Activated CD8-positive, alpha-beta memory T cell treated with anti-CD3 and anti-CD28 coated beads, Interleukin-2, amount 10 ng/mL, durations not matched to agents 7 days and 5 days (primary cell): ENCODE results near the gene PPP2CA. TPM values are rescaled to one million over a fixed set of nuclear protein-coding genes. Genes with fewer than 3 reads are reported as not detected.
"Not testable (repeated sequence)": the region's sequence is repeated elsewhere in the genome, so short reads cannot be mapped to it uniquely, and the experiment has no call there.

Source experiments
- ATAC-seq: fragments of 150-1000 bp; cut with Tn5 transposase; one replicate; pipeline ENCODE4 v1.10.0; 2021; ENCODE audit warnings: moderate library complexity
- CTCF ChIA-PET: fragments of 350-600 bp; sonication (Branson Sonifier 250); formaldehyde crosslinking; loops from one replicate; lab custom pipeline; 2021; ENCODE audit warnings: antibody characterized with exemption; lab: Charles Lee
- DNase-seq: peaks from one replicate; pipeline ENCODE4 v3.0.0-alpha.2; 2020
- H3K27ac Mint-ChIP-seq: one replicate; pipeline ENCODE4 v1.8.0; 2021; ENCODE audit warnings: mild to moderate bottlenecking, mixed read lengths
- H3K27me3 Mint-ChIP-seq: one replicate; pipeline ENCODE4 v1.8.0; 2021; ENCODE audit warnings: mixed read lengths
- H3K36me3 Mint-ChIP-seq: one replicate; pipeline ENCODE4 v1.8.0; 2021; ENCODE audit warnings: mild to moderate bottlenecking, mixed read lengths
- H3K4me1 Mint-ChIP-seq: one replicate; pipeline ENCODE4 v1.8.0; 2021; ENCODE audit warnings: mixed read lengths
- H3K4me3 Mint-ChIP-seq: one replicate; pipeline ENCODE4 v1.8.0; 2021; ENCODE audit warnings: mild to moderate bottlenecking, moderate library complexity, mixed read lengths
- H3K9me3 Mint-ChIP-seq: one replicate; pipeline ENCODE4 v1.8.0; 2022; ENCODE audit warnings: low read depth, mixed read lengths
- total RNA-seq, 2 experiments: library from RNA; stranded (reverse); gene quantifications; one replicate each; pipeline ENCODE4 v1.2.3, GENCODE V29; 2021

The PPP2CA gene
- total RNA-seq, 2 experiments from 2014 or later: 123 to 194 TPM

- DNase-seq (no peak), ATAC-seq (no peak)
- Mint-ChIP-seq H3K4me1 (peaks cover 30% of the 10 kb centered on the region), H3K36me3 (peaks cover 33% of the 10 kb centered on the region), H3K9me3 (no peaks in the 10 kb centered on the region), H3K27me3 (no peaks in the 10 kb centered on the region), H3K27ac (peak overlapping the region; percentile 97), H3K4me3 (peak overlapping the region; percentile 97)
- CTCF ChIA-PET: interaction anchor here (0.8 kb wide), 1 partner anchor 11 kb away, joined by 4 read pairs; no protein-coding TSS in a partner anchor
Measured at GRCh38 chr5:134174841-134175839, 50.7 kb downstream of the PPP2CA start.

GRCh38 chr5:134171972-134172371 is 53.9 kb downstream of the PPP2CA start:
- H3K27ac Mint-ChIP-seq: no peak overlapping the region
- no peaks in the 10 kb centered on the region for H3K27me3 Mint-ChIP-seq
- DNase-seq (no peak), ATAC-seq (no peak)
- no peaks in the 10 kb centered on the region for H3K9me3 Mint-ChIP-seq
- H3K36me3 Mint-ChIP-seq: peaks cover 48% of the 10 kb centered on the region
- CTCF ChIA-PET: no interaction called here
- H3K4me1 Mint-ChIP-seq: peaks cover 27% of the 10 kb centered on the region
- H3K4me3 Mint-ChIP-seq: no peak overlapping the region

- DNase-seq: no peak
- Mint-ChIP-seq H3K27ac (no peak overlapping the region), H3K36me3 (peaks cover 64% of the 10 kb centered on the region), H3K4me1 (peaks cover 14% of the 10 kb centered on the region), H3K4me3 (no peak overlapping the region), H3K9me3 (peaks cover 4% of the 10 kb centered on the region), H3K27me3 (no peaks in the 10 kb centered on the region)
- CTCF ChIA-PET: interaction anchor here (1.4 kb wide), 1 partner anchor 61 kb away, joined by 3 read pairs; no protein-coding TSS in a partner anchor
- no peak for ATAC-seq
Measured at GRCh38 chr5:134162592-134162991, 63.3 kb downstream of the PPP2CA start.

- CTCF ChIA-PET: interaction anchor here (1.4 to 1.9 kb wide), 4 partner anchors 9 to 122 kb away, joined by 3 to 6 read pairs (median 5); no protein-coding TSS in a partner anchor
- DNase-seq (no peak), ATAC-seq (no peak)
- peaks cover 62% of the 10 kb centered on the region for H3K36me3 Mint-ChIP-seq
- H3K27me3 Mint-ChIP-seq: no peaks in the 10 kb centered on the region
- no peak overlapping the region for H3K4me3 Mint-ChIP-seq
- H3K4me1 Mint-ChIP-seq: peaks cover 14% of the 10 kb centered on the region
- no peak overlapping the region for H3K27ac Mint-ChIP-seq
- H3K9me3 Mint-ChIP-seq: peaks cover 4% of the 10 kb centered on the region
Measured at GRCh38 chr5:134161513-134162395, 64.1 kb downstream of the PPP2CA start.

- CTCF ChIA-PET: interaction anchor here (1.0 to 24.2 kb wide), 7 partner anchors 8 to 114 kb away, joined by 3 to 430 read pairs (median 5); no protein-coding TSS in a partner anchor
- DNase-seq (no peak), ATAC-seq (no peak)
- Mint-ChIP-seq H3K9me3 (no peaks in the 10 kb centered on the region), H3K4me3 (no peak overlapping the region), H3K36me3 (peaks cover 60% of the 10 kb centered on the region), H3K27me3 (no peaks in the 10 kb centered on the region), H3K4me1 (peaks cover 12% of the 10 kb centered on the region), H3K27ac (no peak overlapping the region)
Measured at GRCh38 chr5:134153657-134154056, 72.2 kb downstream of the PPP2CA start.

- Mint-ChIP-seq H3K9me3 (no peaks in the 10 kb centered on the region), H3K4me1 (peaks cover 12% of the 10 kb centered on the region), H3K4me3 (no peak overlapping the region), H3K36me3 (peaks cover 57% of the 10 kb centered on the region), H3K27me3 (no peaks in the 10 kb centered on the region), H3K27ac (no peak overlapping the region)
- DNase-seq (no peak), ATAC-seq (no peak)
- CTCF ChIA-PET: interaction anchor here (0.6 to 24.2 kb wide), 10 partner anchors 8 to 136 kb away, joined by 3 to 430 read pairs (median 4); no protein-coding TSS in a partner anchor
Measured at GRCh38 chr5:134153241-134153640, 72.6 kb downstream of the PPP2CA start.

DNA sequence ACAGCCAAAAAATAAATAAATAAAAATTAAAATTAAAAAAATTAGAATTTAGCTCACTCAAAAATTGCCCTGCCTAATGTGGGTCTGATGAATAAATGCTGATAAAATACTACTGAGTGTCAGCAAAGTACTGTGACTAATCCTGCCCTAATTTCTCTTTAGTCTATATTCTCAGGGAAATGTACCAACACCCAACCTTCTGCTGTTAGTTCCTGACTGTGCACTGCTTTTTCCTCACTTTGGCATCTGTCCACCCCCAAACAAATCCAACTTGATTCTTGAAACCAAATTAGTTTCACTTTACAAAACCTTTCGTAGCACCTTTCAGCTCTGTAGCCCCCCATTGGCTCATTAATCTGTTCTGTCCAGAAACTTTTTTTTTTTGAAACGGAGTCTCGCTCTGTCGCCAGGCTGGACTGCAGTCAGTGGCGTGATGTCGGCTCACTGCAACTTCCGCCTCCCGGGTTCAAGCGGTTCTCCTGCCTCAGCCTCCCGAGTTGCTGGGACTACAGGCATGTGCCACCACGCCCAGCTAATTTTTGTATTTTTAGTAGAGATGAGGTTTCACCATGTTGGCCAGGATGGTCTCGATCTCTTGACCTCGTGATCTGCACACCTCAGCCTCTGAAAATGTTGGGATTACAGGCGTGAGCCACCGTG is 73.6 kb downstream of the PPP2CA start:
- not testable (repeated sequence) for H3K9me3 Mint-ChIP-seq, H3K27me3 Mint-ChIP-seq, DNase-seq, H3K27ac Mint-ChIP-seq, ATAC-seq, H3K4me3 Mint-ChIP-seq
- H3K4me1 Mint-ChIP-seq: peaks cover 12% of the 10 kb centered on the region
- peaks cover 49% of the 10 kb centered on the region for H3K36me3 Mint-ChIP-seq
- CTCF ChIA-PET: interaction anchor here (1.3 to 24.2 kb wide), 6 partner anchors 9 to 137 kb away, joined by 3 to 430 read pairs (median 10); no protein-coding TSS in a partner anchor

- Mint-ChIP-seq H3K36me3 (peaks cover 49% of the 10 kb centered on the region), H3K4me1 (peaks cover 12% of the 10 kb centered on the region), H3K4me3 (no peak overlapping the region), H3K27ac (peak overlapping the region; percentile 33), H3K27me3 (no peaks in the 10 kb centered on the region), H3K9me3 (no peaks in the 10 kb centered on the region)
- CTCF ChIA-PET: interaction anchor here (1.5 to 24.2 kb wide), 3 partner anchors 13 to 138 kb away, joined by 3 to 430 read pairs (median 43); no protein-coding TSS in a partner anchor
- no peak for DNase-seq
- no peak for ATAC-seq
Measured at GRCh38 chr5:134151723-134152122, 74.2 kb downstream of the PPP2CA start.

DNA sequence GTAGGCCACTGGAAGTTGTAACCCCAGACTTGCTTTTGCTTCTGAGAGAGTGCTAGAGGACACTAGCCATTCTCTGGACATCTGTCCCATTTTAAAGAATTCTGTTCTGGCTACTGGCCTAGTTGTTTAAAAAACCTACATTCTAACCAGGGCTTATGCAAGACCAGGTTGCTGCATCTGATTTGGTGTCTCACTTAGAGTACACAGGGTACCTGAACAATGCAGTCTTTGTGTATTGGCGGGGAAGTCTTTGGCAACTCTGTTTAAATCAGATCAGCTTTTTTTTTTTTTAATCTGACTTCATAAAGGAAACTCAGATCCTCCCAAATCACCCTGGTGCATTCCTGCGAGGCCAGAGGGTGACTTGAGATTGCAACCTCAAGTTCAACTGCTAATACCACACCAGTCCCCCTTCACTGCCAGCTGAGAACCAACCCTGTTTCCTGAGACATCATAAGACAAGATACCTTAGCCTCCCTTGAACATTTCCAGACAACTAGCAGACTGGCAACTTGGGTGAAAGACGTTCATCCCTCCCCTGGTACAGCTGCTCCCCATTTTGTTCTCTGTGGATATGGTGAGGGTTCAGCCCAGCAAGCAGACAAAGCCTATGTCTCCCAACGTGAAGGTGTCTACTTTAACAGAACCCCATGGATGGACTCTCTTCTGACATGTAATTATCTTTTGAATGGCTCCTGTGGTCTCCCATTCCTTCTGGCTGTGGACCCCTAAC is 76.1 kb downstream of the PPP2CA start:
- no peaks in the 10 kb centered on the region for H3K27me3 Mint-ChIP-seq
- H3K9me3 Mint-ChIP-seq: no peaks in the 10 kb centered on the region
- no peak overlapping the region for H3K27ac Mint-ChIP-seq
- DNase-seq (no peak), ATAC-seq (no peak)
- H3K4me3 Mint-ChIP-seq: no peak overlapping the region
- CTCF ChIA-PET: interaction anchor here (0.6 to 24.2 kb wide), 5 partner anchors 11 to 140 kb away, joined by 3 to 430 read pairs (median 3); no protein-coding TSS in a partner anchor
- H3K36me3 Mint-ChIP-seq: peaks cover 40% of the 10 kb centered on the region
- peaks cover 12% of the 10 kb centered on the region for H3K4me1 Mint-ChIP-seq

DNA sequence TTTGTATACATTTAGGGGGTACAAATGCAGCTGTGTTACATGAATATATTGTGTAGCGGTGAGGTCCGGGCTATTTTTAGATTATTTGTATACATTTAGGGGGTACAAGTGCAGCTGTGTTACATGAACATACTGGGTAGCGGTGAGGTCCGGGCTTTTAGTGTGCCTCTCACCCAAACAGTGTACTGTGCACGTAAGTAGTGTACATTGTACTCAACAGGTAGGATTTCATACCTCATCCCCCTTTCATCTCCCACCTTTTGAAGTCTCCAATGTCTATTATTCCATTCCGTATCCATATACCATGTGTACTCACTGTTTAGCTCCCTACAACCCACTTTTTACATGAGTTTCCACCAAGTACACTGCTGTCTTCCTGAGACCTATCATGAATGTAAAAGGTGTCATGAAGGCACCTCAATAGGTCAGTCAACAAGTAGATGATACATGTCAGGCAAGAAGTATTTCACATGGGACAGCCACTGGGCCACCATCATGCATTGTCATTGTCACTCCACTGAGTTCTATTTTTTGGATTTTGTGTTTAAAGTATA is 76.8 kb downstream of the PPP2CA start:
- H3K4me3 Mint-ChIP-seq: no peak overlapping the region
- peaks cover 12% of the 10 kb centered on the region for H3K4me1 Mint-ChIP-seq
- CTCF ChIA-PET: interaction anchor here (1.4 to 24.2 kb wide), 3 partner anchors 10 to 110 kb away, joined by 3 to 430 read pairs (median 43); no protein-coding TSS in a partner anchor
- H3K27me3 Mint-ChIP-seq: no peaks in the 10 kb centered on the region
- no peak for ATAC-seq
- no peaks in the 10 kb centered on the region for H3K9me3 Mint-ChIP-seq
- H3K36me3 Mint-ChIP-seq: peaks cover 38% of the 10 kb centered on the region
- no peak overlapping the region for H3K27ac Mint-ChIP-seq
- DNase-seq: no peak

- Mint-ChIP-seq H3K27ac (no peak overlapping the region), H3K36me3 (peaks cover 31% of the 10 kb centered on the region), H3K27me3 (no peaks in the 10 kb centered on the region), H3K9me3 (no peaks in the 10 kb centered on the region), H3K4me1 (peaks cover 11% of the 10 kb centered on the region), H3K4me3 (no peak overlapping the region)
- DNase-seq (no peak), ATAC-seq (no peak)
- CTCF ChIA-PET: interaction anchor here (0.7 to 24.2 kb wide), 4 partner anchors 9 to 703 kb away, joined by 3 to 430 read pairs (median 32); no protein-coding TSS in a partner anchor
Measured at GRCh38 chr5:134148316-134148715, 77.6 kb downstream of the PPP2CA start.
